Endometrial microvascular endothelial cells (primary cell): ENCODE measurements around the gene MLLT1. TPM values are rescaled to one million over a fixed set of nuclear protein-coding genes. Genes with fewer than 3 reads are reported as not detected.

Experiments
- total RNA-seq: library from RNA; depleted of rRNA; stranded (reverse); fragments of >200 nt; gene quantifications from one replicate; pipeline ENCODE4 v1.2.3, GENCODE V29; 2015; ENCODE audit errors: inconsistent ontology term

MLLT1 gene
- total RNA-seq, 1 donor from 2014 or later, result 17.2 TPM

Other genes with a start within 250 kb of the MLLT1 start
- gene RFX2, start 169.5 kb downstream of the MLLT1 start, total RNA-seq, result 4.6 TPM
- not detected for gene ACSBG2, start 144.3 kb downstream of the MLLT1 start, total RNA-seq
- not detected for gene ACER1, start 53.6 kb upstream of the MLLT1 start, total RNA-seq
- 109 TPM for gene CLPP, start 81.6 kb upstream of the MLLT1 start, total RNA-seq
- gene ALKBH7, start 92.8 kb upstream of the MLLT1 start, total RNA-seq, result 43.9 TPM
- gene PSPN, start 96.0 kb upstream of the MLLT1 start, total RNA-seq, result 0.46 TPM
- gene GTF2F1, start 113.2 kb upstream of the MLLT1 start, total RNA-seq, result 32.3 TPM
- gene KHSRP, start 144.8 kb upstream of the MLLT1 start, total RNA-seq, result 251 TPM
- gene SLC25A41, start 153.8 kb upstream of the MLLT1 start, total RNA-seq, result not detected
- gene SLC25A23, start 179.8 kb upstream of the MLLT1 start, total RNA-seq, result 15.1 TPM
- gene CRB3, start 184.3 kb upstream of the MLLT1 start, total RNA-seq, result not detected
- not detected for gene DENND1C, start 201.8 kb upstream of the MLLT1 start, total RNA-seq
- not detected for gene TUBB4A, start 222.3 kb upstream of the MLLT1 start, total RNA-seq